ENCODE results near the gene KIAA1755.

GRCh38 chr20:38214256-38215193 lies 46.0 kb downstream of the KIAA1755 start:
- TF ChIP-seq CTCF (IDR thresholded peaks at IDR 0.05) (0 out of 2 replicates have a peak, but pooled peaks have one; percentile 8), ZFX (IDR thresholded peaks at IDR 0.05; ENCODE audit: borderline replicate concordance) (no peak)
